ENCODE measurements around the gene GDPD5. TPM values are rescaled to one million over a fixed set of nuclear protein-coding genes. Genes with fewer than 3 reads are reported as not detected.

GDPD5 gene
- total RNA-seq, 2 donors from 2014 or later = 3.0 to 8.6 TPM

- DNase-seq = no peak
- Mint-ChIP-seq H3K4me1 (peaks cover 20% of the 10 kb centered on the region), H3K4me3 (no peak overlapping the region), H3K36me3 (ENCODE audit: low read depth) (no peaks in the 10 kb centered on the region), H3K27me3 (ENCODE audit: insufficient read depth) (peaks cover 38% of the 10 kb centered on the region), H3K27ac (no peak overlapping the region), H3K9me3 (no peaks in the 10 kb centered on the region)
- Histone ChIP-seq H3K4me1 (ENCODE audit: control insufficient read depth, insufficient read depth, low read length) (peaks cover 5% of the 10 kb centered on the region), H3K27ac (ENCODE audit: low read depth, low read length) (no peak overlapping the region), H3K36me3 (ENCODE audit: control insufficient read depth, insufficient read depth, low read length) (no peaks in the 10 kb centered on the region), H3K9ac (ENCODE audit: extremely low read depth, low read length, poor library complexity, severe bottlenecking) (no peak overlapping the region), H3K27me3 (ENCODE audit: control insufficient read depth, insufficient read depth, low read length, poor library complexity, severe bottlenecking) (peaks cover 36% of the 10 kb centered on the region), H3K9me3 (ENCODE audit: control insufficient read depth, low read length) (no peaks in the 10 kb centered on the region), H3K4me3 (ENCODE audit: low read length) (no peak overlapping the region)
- no peak for TF ChIP-seq CTCF (conservative IDR thresholded peaks at IDR 0.05)
- WGBS, 2 experiments (ENCODE audit: insufficient coverage in 1 of 2, insufficient read length in 1 of 2) = 88 to 94% methylated on average over 5 to 12 of the region's 12 CpGs
Observed at GRCh38 chr11:75434886-75435570, 90.7 kb downstream of the GDPD5 start.

GRCh38 chr11:75434051-75434450 lies 91.7 kb downstream of the GDPD5 start:
- Mint-ChIP-seq H3K27me3 (ENCODE audit: insufficient read depth) (peaks cover 44% of the 10 kb centered on the region), H3K4me1 (peaks cover 14% of the 10 kb centered on the region), H3K4me3 (no peak overlapping the region), H3K36me3 (ENCODE audit: low read depth) (no peaks in the 10 kb centered on the region), H3K27ac (no peak overlapping the region), H3K9me3 (peaks cover 5% of the 10 kb centered on the region)
- TF ChIP-seq CTCF (conservative IDR thresholded peaks at IDR 0.05) = no peak
- H3K4me3 ChIP-seq (ENCODE audit: low read length) = no peak overlapping the region
- H3K36me3 ChIP-seq (ENCODE audit: control insufficient read depth, insufficient read depth, low read length) = no peaks in the 10 kb centered on the region
- H3K27ac ChIP-seq (ENCODE audit: low read depth, low read length) = no peak overlapping the region
- no peak overlapping the region for H3K9ac ChIP-seq (ENCODE audit: extremely low read depth, low read length, poor library complexity, severe bottlenecking)
- H3K27me3 ChIP-seq (ENCODE audit: control insufficient read depth, insufficient read depth, low read length, poor library complexity, severe bottlenecking) = peaks cover 45% of the 10 kb centered on the region
- DNase-seq = no peak
- H3K9me3 ChIP-seq (ENCODE audit: control insufficient read depth, low read length) = peaks cover 6% of the 10 kb centered on the region
- 94 to 95% methylated on average over 4 of the region's 4 CpGs for WGBS, 2 experiments (ENCODE audit: insufficient coverage in 1 of 2, insufficient read length in 1 of 2)
- H3K4me1 ChIP-seq (ENCODE audit: control insufficient read depth, insufficient read depth, low read length) = peaks cover 2% of the 10 kb centered on the region

GRCh38 chr11:75433443-75433842 lies 92.3 kb downstream of the GDPD5 start:
- H3K27ac Mint-ChIP-seq = no peak overlapping the region

More at GRCh38 chr11:75433443-75433842, 92.3 kb downstream of the GDPD5 start:
- H3K9me3 ChIP-seq (ENCODE audit: control insufficient read depth, low read length) = peaks cover 11% of the 10 kb centered on the region
- peak overlapping the region; percentile 42 for H3K27ac ChIP-seq (ENCODE audit: low read depth, low read length)
- DNase-seq = no peak
- TF ChIP-seq CTCF (conservative IDR thresholded peaks at IDR 0.05) = no peak
- H3K4me1 ChIP-seq (ENCODE audit: control insufficient read depth, insufficient read depth, low read length) = peaks cover 2% of the 10 kb centered on the region
- H3K36me3 ChIP-seq (ENCODE audit: control insufficient read depth, insufficient read depth, low read length) = no peaks in the 10 kb centered on the region
- peaks cover 11% of the 10 kb centered on the region for H3K9me3 Mint-ChIP-seq
- no peak overlapping the region for H3K9ac ChIP-seq (ENCODE audit: extremely low read depth, low read length, poor library complexity, severe bottlenecking)
- peaks cover 8% of the 10 kb centered on the region for H3K4me1 Mint-ChIP-seq
- no peak overlapping the region for H3K4me3 Mint-ChIP-seq
- H3K27me3 ChIP-seq (ENCODE audit: control insufficient read depth, insufficient read depth, low read length, poor library complexity, severe bottlenecking) = peaks cover 51% of the 10 kb centered on the region
- peaks cover 47% of the 10 kb centered on the region for H3K27me3 Mint-ChIP-seq (ENCODE audit: insufficient read depth)
- 84 to 86% methylated on average over 6 of the region's 6 CpGs for WGBS, 2 experiments (ENCODE audit: insufficient coverage in 1 of 2, insufficient read length in 1 of 2)
- H3K36me3 Mint-ChIP-seq (ENCODE audit: low read depth) = no peaks in the 10 kb centered on the region
- no peak overlapping the region for H3K4me3 ChIP-seq (ENCODE audit: low read length)
